C1 segment of cervical spinal cord (tissue), 14 donors: Measurements from ENCODE around the gene CDC42BPA.
A peak's percentile ranks its signal among the peaks of the same experiment; 100 is the strongest.

Source experiments
- DNase-seq, 14 donors: peaks; one replicate each; lab custom pipeline; 2025; lab: John Stamatoyannopoulos, UW

Gene CDC42BPA

GRCh38 chr1:227214207-227214606, 104.1 kb downstream of the CDC42BPA start:
- no peak for DNase-seq

DNA sequence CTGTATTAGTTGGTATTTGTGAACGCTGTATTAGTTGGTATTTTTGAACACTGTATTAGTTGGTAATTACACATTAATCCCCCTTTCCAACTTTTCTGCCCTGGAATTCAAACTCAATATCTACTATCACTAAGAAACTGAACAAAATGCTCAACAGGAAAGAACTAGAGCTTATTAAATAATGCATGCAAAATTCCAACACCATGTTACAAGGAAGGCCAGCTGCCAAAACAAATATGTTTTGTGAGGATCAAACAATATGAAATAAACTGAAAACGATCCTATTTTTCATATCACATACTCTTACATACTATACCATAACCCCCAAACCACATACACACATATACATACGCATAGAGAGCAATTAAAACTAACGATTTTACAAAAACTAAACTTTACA, 104.9 kb downstream of the CDC42BPA start:
- no peak for DNase-seq

GRCh38 chr1:227212164-227212563, 106.1 kb downstream of the CDC42BPA start:
- no peak for DNase-seq

- DNase-seq: no peak
Measured at GRCh38 chr1:227210604-227211003, 107.7 kb downstream of the CDC42BPA start.

DNA sequence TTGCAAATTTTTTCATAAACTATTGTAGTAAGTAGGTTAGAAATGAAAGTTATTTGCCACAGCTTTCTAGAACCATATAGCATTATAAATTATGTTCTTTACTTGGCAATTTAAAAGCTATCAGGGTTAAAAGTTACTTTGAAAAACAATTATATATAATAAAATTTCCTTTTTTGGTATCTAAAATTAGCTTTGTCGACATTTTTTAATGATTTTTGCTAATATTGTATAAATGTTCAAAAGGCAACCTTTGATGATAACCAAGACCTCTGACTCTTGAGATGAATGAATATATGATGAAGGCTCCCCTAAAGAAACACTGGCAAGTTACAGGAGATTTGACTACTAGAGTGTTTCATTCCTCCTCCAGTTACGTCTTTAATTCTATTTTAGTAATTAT, 121.2 kb downstream of the CDC42BPA start:
- DNase-seq: no peak

- DNase-seq: peak in 3 of 14 donors; percentile 0 to 12 (median 10)
Measured at GRCh38 chr1:227192163-227192562, 126.1 kb downstream of the CDC42BPA start.

- DNase-seq: no peak
Measured at GRCh38 chr1:227191607-227192006, 126.7 kb downstream of the CDC42BPA start.

DNA sequence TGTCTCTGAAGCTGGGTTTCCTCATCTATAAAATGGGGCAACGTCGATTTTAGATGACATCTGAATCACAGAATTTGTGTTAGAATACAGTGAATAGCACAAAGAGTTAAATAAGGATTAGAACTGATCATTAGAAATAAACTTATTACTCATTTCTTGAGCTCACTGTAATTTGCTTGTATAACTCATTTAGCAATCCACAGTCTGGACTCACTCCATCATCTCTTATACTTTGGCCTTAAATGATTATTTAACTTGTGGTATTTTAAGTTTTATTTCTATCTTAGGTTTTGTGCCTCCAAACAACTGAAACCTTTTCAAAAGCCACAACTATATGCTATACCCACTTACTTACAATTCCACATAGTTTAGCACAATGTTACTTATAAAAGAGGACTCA, 128.0 kb downstream of the CDC42BPA start:
- no peak for DNase-seq

DNA sequence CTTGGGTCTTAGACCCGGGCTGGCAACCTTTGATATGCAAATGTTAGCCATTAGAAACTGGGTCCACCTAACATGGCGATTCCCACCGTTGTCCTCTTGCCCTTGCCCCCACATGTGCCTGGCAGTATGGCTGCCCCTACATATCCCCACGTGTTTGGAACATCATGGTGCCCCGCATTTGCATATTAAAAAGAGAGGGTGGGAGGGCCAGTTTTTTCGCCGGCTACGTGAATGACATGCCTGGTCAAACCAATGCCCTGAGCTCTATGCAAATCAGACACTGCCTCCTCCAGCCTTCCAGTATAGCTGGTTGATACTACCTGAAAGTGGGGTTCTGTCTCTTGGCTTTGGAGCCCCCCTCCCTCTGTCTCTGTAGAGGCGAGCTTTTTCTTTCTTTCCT, 133.0 kb downstream of the CDC42BPA start:
- DNase-seq: no peak

DNA sequence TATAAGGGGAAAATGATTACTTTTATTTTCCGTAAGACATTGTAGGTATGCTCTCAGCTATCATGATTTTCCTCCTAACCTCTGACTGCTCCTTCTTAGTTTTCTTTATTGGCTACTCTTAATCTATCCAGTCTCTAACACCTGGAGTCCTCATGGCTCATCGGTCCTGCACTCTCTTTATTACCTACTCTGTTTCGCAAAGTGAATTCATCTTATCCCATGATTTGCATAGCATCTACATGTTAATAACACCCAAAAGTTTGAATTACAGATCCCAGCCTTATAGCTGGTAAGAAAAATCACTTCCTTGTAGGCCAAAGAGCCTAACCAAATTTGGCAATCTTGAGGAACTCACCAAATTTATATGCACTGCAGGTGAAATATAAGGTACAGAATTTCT, 136.3 kb downstream of the CDC42BPA start:
- no peak for DNase-seq

DNA sequence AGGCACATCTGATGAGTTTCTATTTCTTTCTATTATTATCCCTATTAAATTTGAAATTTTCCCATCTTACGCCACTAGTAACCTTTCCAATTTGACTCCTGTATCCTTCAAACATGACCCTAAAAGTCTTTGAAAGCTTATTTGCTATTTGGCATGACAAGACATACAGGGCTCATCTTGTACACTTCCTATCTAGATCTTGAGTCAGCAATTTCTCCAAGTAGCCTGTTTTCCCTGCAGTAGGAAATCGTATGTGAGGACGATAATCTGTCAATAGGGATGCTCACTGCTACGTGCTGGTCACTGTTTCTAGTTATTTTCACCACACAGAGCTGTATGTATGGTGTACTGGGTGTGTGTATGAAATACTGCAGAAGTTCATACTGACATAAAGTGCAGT, 142.7 kb downstream of the CDC42BPA start:
- DNase-seq: no peak

- no peak for DNase-seq
Measured at GRCh38 chr1:227174164-227174563, 144.1 kb downstream of the CDC42BPA start.

GRCh38 chr1:227170361-227171166, 147.7 kb downstream of the CDC42BPA start:
- DNase-seq: no peak

DNA sequence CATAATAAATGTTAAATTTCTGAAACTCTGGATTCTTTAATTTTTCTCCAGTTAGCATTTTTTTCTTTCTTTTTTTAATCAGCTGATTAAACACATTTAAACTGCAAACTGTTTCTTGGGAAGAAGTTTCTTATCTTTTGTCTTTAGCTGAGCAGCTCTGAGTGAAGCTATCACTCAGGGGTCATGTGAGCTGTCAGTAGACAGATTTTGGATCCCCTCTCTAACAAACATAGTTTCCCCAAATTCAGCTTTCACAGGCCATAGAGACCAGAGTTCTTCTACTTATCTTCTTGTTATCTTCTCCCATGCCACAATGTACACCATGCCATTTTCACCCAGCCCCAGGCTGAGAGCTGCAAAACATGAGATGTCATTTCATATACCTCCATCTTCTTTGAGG, 148.9 kb downstream of the CDC42BPA start:
- DNase-seq: no peak

GRCh38 chr1:227167276-227168101, 150.8 kb downstream of the CDC42BPA start:
- DNase-seq: no peak

DNA sequence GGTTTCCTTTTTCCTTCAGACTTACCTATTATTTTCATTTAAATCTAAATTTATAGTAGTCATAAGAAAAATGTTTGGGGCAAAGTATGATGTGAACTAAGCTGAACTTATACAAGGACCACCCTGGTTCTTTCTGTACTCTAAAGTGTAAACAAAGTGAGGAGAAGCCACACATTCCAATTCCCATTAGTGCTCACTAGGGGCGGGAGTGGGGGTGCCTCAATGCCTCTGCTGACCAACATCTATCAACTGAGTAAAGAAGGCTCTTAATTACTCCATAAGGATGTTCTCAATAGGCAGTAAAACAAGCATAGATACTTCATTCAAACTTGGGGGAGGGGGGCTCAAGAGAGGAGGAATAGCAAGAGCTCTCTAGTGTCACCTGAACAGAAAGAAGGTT, 151.7 kb downstream of the CDC42BPA start:
- no peak for DNase-seq

- DNase-seq: no peak
Measured at GRCh38 chr1:227161470-227161869, 156.8 kb downstream of the CDC42BPA start.

DNA sequence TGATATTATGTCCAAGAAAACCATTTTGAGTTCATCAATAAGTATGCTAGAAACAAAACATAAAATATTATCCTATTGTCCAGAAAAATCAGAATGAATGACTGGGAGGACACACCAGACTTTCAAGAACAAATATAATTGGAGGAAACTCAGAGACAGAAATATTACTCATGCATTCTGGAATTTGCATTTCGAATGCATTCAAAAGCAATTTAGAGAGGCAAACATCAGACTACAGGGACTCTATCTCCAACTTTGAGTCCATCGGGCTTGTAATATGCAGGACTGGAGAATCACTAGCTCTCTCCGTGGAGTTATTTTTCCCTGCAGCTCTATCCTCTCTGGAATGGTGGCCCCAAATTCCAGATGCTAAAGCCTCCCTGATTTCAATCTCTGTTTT, 161.8 kb downstream of the CDC42BPA start:
- no peak for DNase-seq

GRCh38 chr1:227155688-227156087, 162.6 kb downstream of the CDC42BPA start:
- DNase-seq: no peak

GRCh38 chr1:227155004-227155403, 163.3 kb downstream of the CDC42BPA start:
- no peak for DNase-seq

- no peak for DNase-seq
Measured at GRCh38 chr1:227152525-227152924, 165.8 kb downstream of the CDC42BPA start.

DNA sequence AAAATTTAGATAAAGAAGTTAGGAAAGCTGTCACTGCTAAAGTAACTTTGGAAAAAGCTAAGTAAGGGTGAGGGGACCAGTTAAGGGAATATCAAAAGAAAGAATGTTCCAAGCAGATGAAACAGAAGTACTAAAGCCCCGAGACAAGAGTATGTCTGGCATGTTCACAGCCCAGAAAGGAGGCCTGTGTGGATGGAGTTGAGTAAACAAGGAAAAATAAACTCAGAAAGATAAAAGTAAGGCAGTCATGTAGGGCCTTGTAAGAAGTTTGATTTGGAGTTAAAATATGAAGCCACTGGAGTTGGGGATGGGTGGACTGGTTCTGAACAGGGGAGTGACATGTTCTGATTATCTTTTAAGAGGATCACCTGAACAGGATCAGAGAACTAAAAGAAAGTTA, 177.9 kb downstream of the CDC42BPA start:
- no peak for DNase-seq
